ENCODE data around the gene FKBP10.
A peak's percentile ranks its signal among the peaks of the same experiment; 100 is the strongest.

Gene FKBP10

GRCh38 chr17:41769346-41769862, 43.4 kb upstream of the FKBP10 start:
- no peaks in the 10 kb centered on the region for H3K36me3 ChIP-seq (ENCODE audit: control insufficient read depth, insufficient read depth, low read length)

GRCh38 chr17:41769985-41770384, 42.8 kb upstream of the FKBP10 start:
- no peak for TF ChIP-seq CTCF (IDR thresholded peaks at IDR 0.05; ENCODE audit: insufficient read depth, low read length, poor library complexity, severe bottlenecking)
- DNase-seq (ENCODE audit: extremely low read depth, insufficient read length) = no peak
- no peak overlapping the region for H3K4me3 ChIP-seq (replicated peaks; ENCODE audit: low read depth, low read length)
- no peaks in the 10 kb centered on the region for H3K27me3 ChIP-seq (replicated peaks; ENCODE audit: control insufficient read depth, insufficient read depth, low read length)
- H3K36me3 ChIP-seq (ENCODE audit: control insufficient read depth, insufficient read depth, low read length) = no peaks in the 10 kb centered on the region

More at GRCh38 chr17:41769346-41769862, 43.4 kb upstream of the FKBP10 start:
- Histone ChIP-seq H3K4me3 (replicated peaks; ENCODE audit: low read depth, low read length) (no peak overlapping the region), H3K27me3 (replicated peaks; ENCODE audit: control insufficient read depth, insufficient read depth, low read length) (no peaks in the 10 kb centered on the region)
- TF ChIP-seq CTCF (IDR thresholded peaks at IDR 0.05; ENCODE audit: insufficient read depth, low read length, poor library complexity, severe bottlenecking) = no peak
- no peak for DNase-seq (ENCODE audit: extremely low read depth, insufficient read length)

GRCh38 chr17:41771389-41772206, 41.2 kb upstream of the FKBP10 start:
- no peak for DNase-seq (ENCODE audit: extremely low read depth, insufficient read length)
- H3K4me3 ChIP-seq (replicated peaks; ENCODE audit: low read depth, low read length) = peak overlapping the region; percentile 53
- no peaks in the 10 kb centered on the region for H3K36me3 ChIP-seq (ENCODE audit: control insufficient read depth, insufficient read depth, low read length)
- no peaks in the 10 kb centered on the region for H3K27me3 ChIP-seq (replicated peaks; ENCODE audit: control insufficient read depth, insufficient read depth, low read length)
- no peak for TF ChIP-seq CTCF (IDR thresholded peaks at IDR 0.05; ENCODE audit: insufficient read depth, low read length, poor library complexity, severe bottlenecking)

- TF ChIP-seq CTCF (IDR thresholded peaks at IDR 0.05; ENCODE audit: insufficient read depth, low read length, poor library complexity, severe bottlenecking) = no peak
- Histone ChIP-seq H3K36me3 (ENCODE audit: control insufficient read depth, insufficient read depth, low read length) (no peaks in the 10 kb centered on the region), H3K4me3 (replicated peaks; ENCODE audit: low read depth, low read length) (no peak overlapping the region), H3K27me3 (replicated peaks; ENCODE audit: control insufficient read depth, insufficient read depth, low read length) (no peaks in the 10 kb centered on the region)
- DNase-seq (ENCODE audit: extremely low read depth, insufficient read length) = no peak
Observed at GRCh38 chr17:41772218-41772585, 40.6 kb upstream of the FKBP10 start.

GRCh38 chr17:41772586-41773189, 40.1 kb upstream of the FKBP10 start:
- H3K4me3 ChIP-seq (replicated peaks; ENCODE audit: low read depth, low read length) = no peak overlapping the region
- no peaks in the 10 kb centered on the region for H3K36me3 ChIP-seq (ENCODE audit: control insufficient read depth, insufficient read depth, low read length)
- no peak for TF ChIP-seq CTCF (IDR thresholded peaks at IDR 0.05; ENCODE audit: insufficient read depth, low read length, poor library complexity, severe bottlenecking)
- no peaks in the 10 kb centered on the region for H3K27me3 ChIP-seq (replicated peaks; ENCODE audit: control insufficient read depth, insufficient read depth, low read length)
- DNase-seq (ENCODE audit: extremely low read depth, insufficient read length) = no peak
